ENCODE results near the gene SNTG2.
"Not testable (repeated sequence)": the region's sequence is repeated elsewhere in the genome, so short reads cannot be mapped to it uniquely, and the experiment has no call there.

Gene SNTG2

GRCh38 chr2:1341404-1342120 is 390.9 kb downstream of the SNTG2 start:
- no peak for DNase-seq

DNA sequence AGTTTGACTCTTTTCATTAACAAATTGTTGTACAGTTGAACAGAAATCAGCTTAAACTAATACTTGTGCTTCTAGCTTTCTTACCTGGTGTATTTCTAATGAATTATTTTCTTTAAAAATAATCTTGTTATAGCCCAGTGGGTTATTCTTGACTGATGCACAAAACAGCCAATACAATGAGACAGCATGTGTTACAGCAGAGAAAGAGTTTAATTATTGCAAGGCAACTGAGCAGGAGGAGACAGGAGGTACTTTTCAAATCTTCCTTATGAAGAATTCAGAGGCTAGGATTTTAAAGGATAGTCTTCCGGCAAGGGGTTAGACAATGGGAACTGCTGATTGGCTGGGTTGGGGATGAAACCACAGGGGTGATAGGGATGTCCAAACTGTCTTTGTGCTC is 398.1 kb downstream of the SNTG2 start:
- no peak for DNase-seq

GRCh38 chr2:1350111-1350510 is 399.5 kb downstream of the SNTG2 start:
- no peak for DNase-seq

GRCh38 chr2:1353124-1353523 is 402.5 kb downstream of the SNTG2 start:
- DNase-seq: no peak

GRCh38 chr2:1353543-1353942 is 402.9 kb downstream of the SNTG2 start:
- DNase-seq: no peak

GRCh38 chr2:1360144-1360543 is 409.5 kb downstream of the SNTG2 start:
- DNase-seq: no peak

- no peak for DNase-seq
These were observed 410.1 kb downstream of the SNTG2 start for GRCh38 chr2:1360557-1361250.

- DNase-seq: no peak
These were observed 412.7 kb downstream of the SNTG2 start for GRCh38 chr2:1363367-1363766.

- no peak for DNase-seq
These were observed 416.0 kb downstream of the SNTG2 start for GRCh38 chr2:1366546-1367134.

DNA sequence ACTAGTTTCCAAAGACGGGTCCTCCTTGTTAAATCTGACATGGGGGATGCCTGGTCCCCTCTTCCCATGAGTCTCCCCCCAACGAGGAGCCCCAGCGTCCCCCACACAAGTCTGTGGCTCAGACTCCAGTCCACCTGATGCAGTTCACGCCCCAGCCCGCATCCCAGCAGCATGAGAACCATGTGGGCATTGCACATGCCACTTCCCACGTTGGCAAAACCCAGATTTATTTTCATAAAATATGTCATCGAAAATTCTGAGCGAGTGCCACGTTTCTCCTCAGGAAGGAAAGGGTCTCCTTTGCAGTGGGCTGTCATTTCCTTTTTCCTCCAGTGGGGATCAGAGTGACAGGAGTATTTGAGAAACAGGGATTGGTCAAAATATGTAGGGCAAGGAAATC is 417.0 kb downstream of the SNTG2 start:
- DNase-seq: no peak

GRCh38 chr2:1369905-1370304 is 419.3 kb downstream of the SNTG2 start:
- no peak for DNase-seq

DNA sequence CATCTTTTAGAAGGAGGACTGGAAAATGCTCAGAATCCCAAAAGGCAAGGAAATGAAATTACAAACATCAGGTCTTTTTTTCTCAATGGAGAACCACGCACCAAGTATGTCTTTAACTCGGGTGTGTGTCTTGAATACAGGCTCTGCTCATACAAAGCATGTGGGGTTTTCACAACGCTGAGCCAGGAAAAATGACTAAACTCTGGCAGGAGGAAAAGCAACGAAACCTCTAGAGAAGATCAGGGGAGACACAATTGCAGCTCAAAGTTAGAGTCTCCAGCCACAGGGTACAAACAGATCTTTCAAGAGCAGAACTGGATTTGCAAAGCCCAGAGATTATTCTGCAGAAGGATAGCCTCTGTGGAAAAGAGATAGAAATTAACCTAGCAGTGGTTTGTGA is 419.8 kb downstream of the SNTG2 start:
- no peak for DNase-seq

- DNase-seq: no peak
These were observed 420.4 kb downstream of the SNTG2 start for GRCh38 chr2:1371082-1371481.

DNA sequence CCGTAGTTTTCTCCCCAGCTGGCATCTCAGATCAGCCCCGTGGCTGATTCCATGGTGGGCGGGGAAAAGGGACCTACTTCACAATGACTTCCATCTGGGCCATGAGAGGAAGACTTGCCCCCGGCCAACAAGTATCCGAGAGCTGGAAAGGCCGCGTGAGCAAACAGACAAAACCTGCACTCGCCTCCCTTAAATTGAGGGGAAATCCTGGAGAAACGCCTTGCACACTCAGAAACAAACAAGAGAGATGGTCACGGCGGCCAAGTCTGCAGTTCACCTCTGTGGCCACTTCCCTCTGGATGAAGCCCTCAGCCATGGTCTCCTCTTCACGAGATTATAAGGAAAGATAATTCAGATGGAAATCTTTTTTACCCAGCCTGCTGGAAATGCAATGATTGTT is 423.2 kb downstream of the SNTG2 start:
- no peak for DNase-seq

GRCh38 chr2:1374287-1374686 is 423.6 kb downstream of the SNTG2 start:
- no peak for DNase-seq

- DNase-seq: no peak
These were observed 425.1 kb downstream of the SNTG2 start for GRCh38 chr2:1375794-1376193.

- no peak for DNase-seq
These were observed 426.8 kb downstream of the SNTG2 start for GRCh38 chr2:1377473-1377872.

- DNase-seq: no peak
These were observed 428.0 kb downstream of the SNTG2 start for GRCh38 chr2:1378456-1379150.

- DNase-seq: no peak
These were observed 431.0 kb downstream of the SNTG2 start for GRCh38 chr2:1381644-1382043.

- not testable (repeated sequence) for DNase-seq
These were observed 437.5 kb downstream of the SNTG2 start for GRCh38 chr2:1387954-1388725.

- DNase-seq: not testable (repeated sequence)
These were observed 439.5 kb downstream of the SNTG2 start for GRCh38 chr2:1390118-1390517.

GRCh38 chr2:1393321-1393720 is 442.7 kb downstream of the SNTG2 start:
- DNase-seq: no peak
